Fibroblast of lung (primary cell): ENCODE measurements around the gene CERCAM. TPM values are rescaled to one million over a fixed set of nuclear protein-coding genes. Genes with fewer than 3 reads are reported as not detected.

Experiments used
- DNase-seq, 2 donors: peaks; one replicate each; pipeline versions ENCODE4 v3.0.0 to v3.0.0-alpha.2; 2010; ENCODE audit warnings: low read depth in 2 of 2
- H2AFZ ChIP-seq: 2 replicates; pipeline ENCODE4 v1.5.1; 2012; ENCODE audit warnings: low read length, control low read depth, inconsistent platforms
- H3K27ac ChIP-seq: 2 replicates; pipeline ENCODE4 v1.5.1; 2011; ENCODE audit warnings: low read length, control low read depth; ENCODE audit not compliant: insufficient read depth
- H3K27me3 ChIP-seq: 2 replicates; pipeline ENCODE4 v1.5.1; 2011; ENCODE audit warnings: mild to moderate bottlenecking, low read length; ENCODE audit not compliant: control insufficient read depth, insufficient read depth
- H3K36me3 ChIP-seq: 2 replicates; pipeline ENCODE4 v1.5.1; 2011; ENCODE audit warnings: low read length; ENCODE audit not compliant: control insufficient read depth, insufficient read depth
- H3K4me1 ChIP-seq: 2 replicates; pipeline ENCODE4 v1.5.1; 2011; ENCODE audit warnings: low read length; ENCODE audit not compliant: control insufficient read depth, insufficient read depth; ENCODE audit errors: extremely low read depth
- H3K4me2 ChIP-seq: 2 replicates; pipeline ENCODE4 v1.5.1; 2011; ENCODE audit warnings: low read length, control low read depth; ENCODE audit not compliant: insufficient read depth; ENCODE audit errors: extremely low read depth
- H3K4me3 ChIP-seq, 4 experiments: fragments of 200-600 bp in 1 of 4; sonication (generic) in 1 of 4; replicated peaks in 1 of 4; 2 replicates each; pipeline ENCODE4 v1.5.1; 2011 to 2016; ENCODE audit warnings: low read length in 4 of 4, low read depth in 3 of 4, mild to moderate bottlenecking in 3 of 4, control low read depth in 2 of 4, inconsistent platforms in 1 of 4, mixed read lengths in 1 of 4; ENCODE audit not compliant: insufficient read depth in 1 of 4; ENCODE audit errors: control extremely low read depth in 1 of 4
- H3K79me2 ChIP-seq: 2 replicates; pipeline ENCODE4 v1.5.1; 2012; ENCODE audit warnings: mild to moderate bottlenecking, low read length, inconsistent platforms; ENCODE audit not compliant: control insufficient read depth, insufficient read depth
- H3K9ac ChIP-seq: 2 replicates; pipeline ENCODE4 v1.5.1; 2011; ENCODE audit warnings: mild to moderate bottlenecking, low read length, control low read depth; ENCODE audit not compliant: insufficient read depth
- H3K9me3 ChIP-seq: 2 replicates; pipeline ENCODE4 v1.5.1; 2012; ENCODE audit warnings: low read depth, low read length; ENCODE audit not compliant: control insufficient read depth, insufficient read depth
- H4K20me1 ChIP-seq: 2 replicates; pipeline ENCODE4 v1.5.1; 2011; ENCODE audit warnings: low read length; ENCODE audit not compliant: control insufficient read depth, insufficient read depth; ENCODE audit errors: extremely low read depth
- CTCF ChIP-seq, 2 donors: IDR thresholded peaks in 1 of 2; conservative IDR thresholded peaks in 1 of 2; 1 replicate in 1 of 2; 2 replicates in 1 of 2; pipeline ENCODE4 v1.5.1; 2011 to 2012; ENCODE audit warnings: low read length in 2 of 2, control low read depth in 1 of 2, inconsistent platforms in 1 of 2, low read depth in 1 of 2, mild to moderate bottlenecking in 1 of 2
- EZH2 ChIP-seq: IDR thresholded peaks from 2 replicates; pipeline ENCODE4 v1.5.1; 2012; ENCODE audit warnings: low read length, control low read depth, mild to moderate bottlenecking; ENCODE audit errors: missing control alignments
- polyA plus RNA-seq, 2 donors: library from polyadenylated mRNA; depleted of rRNA in 1 of 2; stranded (reverse) in 1 of 2; unstranded in 1 of 2; fragments of >200 nt; gene quantifications; 2 replicates each; pipeline ENCODE4 v1.2.1, GENCODE V29; 2011 to 2012; ENCODE audit warnings: missing spikeins in 1 of 2
- total RNA-seq: library from RNA; depleted of rRNA; stranded (reverse); fragments of >200 nt; gene quantifications from 2 replicates; pipeline ENCODE4 v1.2.1, GENCODE V29; 2014

CERCAM gene
- total and polyA plus RNA-seq, 2 donors (not counting 1 experiment from before 2014, with no cell fraction given): 64.2 to 90.5 TPM

- H3K27ac ChIP-seq: no peak overlapping the region
- no peaks in the 10 kb centered on the region for H3K9me3 ChIP-seq
- no peak overlapping the region for H3K4me2 ChIP-seq
- no peaks in the 10 kb centered on the region for H3K79me2 ChIP-seq
- H3K9ac ChIP-seq: no peak overlapping the region
- no peaks in the 10 kb centered on the region for H3K27me3 ChIP-seq
- H3K4me1 ChIP-seq: no peaks in the 10 kb centered on the region
- H3K36me3 ChIP-seq: peaks cover 4% of the 10 kb centered on the region
- no peak for TF ChIP-seq CTCF (conservative IDR thresholded peaks at IDR 0.05 in 1 of 2, IDR thresholded peaks at IDR 0.05 in 1 of 2; ENCODE audit: low read depth in 1 of 2, low read length in 2 of 2)
- TF ChIP-seq EZH2: no peak
- H4K20me1 ChIP-seq: no peaks in the 10 kb centered on the region
- H3K4me3 ChIP-seq: no peak overlapping the region
- no peak for DNase-seq
- H2AFZ ChIP-seq: no peak overlapping the region
Observed at GRCh38 chr9:128486201-128486600, 65.5 kb downstream of the CERCAM start.

Other genes starting within 250 kb of the CERCAM start
- 21.3 and 27.2 TPM in 2 replicates for gene CIZ1, start 229.3 kb upstream of the CERCAM start, total RNA-seq
- gene CIZ1, start 229.3 kb upstream of the CERCAM start, polyA plus RNA-seq: 26.1 and 48.4 TPM in 2 replicates
- gene DNM1, start 217.5 kb upstream of the CERCAM start, total RNA-seq: 11.8 and 30.4 TPM in 2 replicates
- gene DNM1, start 217.5 kb upstream of the CERCAM start, polyA plus RNA-seq: 3.7 and 11.6 TPM in 2 replicates
- gene GOLGA2, start 144.8 kb upstream of the CERCAM start, total RNA-seq: 96.0 and 118 TPM in 2 replicates
- 107 and 126 TPM in 2 replicates for gene GOLGA2, start 144.8 kb upstream of the CERCAM start, polyA plus RNA-seq
- 35.4 and 35.7 TPM in 2 replicates for gene SWI5, start 144.6 kb upstream of the CERCAM start, total RNA-seq
- gene SWI5, start 144.6 kb upstream of the CERCAM start, polyA plus RNA-seq: 46.7 and 62.6 TPM in 2 replicates
- 18.7 and 22.6 TPM in 2 replicates for gene TRUB2, start 98.4 kb upstream of the CERCAM start, total RNA-seq
- gene TRUB2, start 98.4 kb upstream of the CERCAM start, polyA plus RNA-seq: 10.4 and 13.7 TPM in 2 replicates
- 11.2 and 12.6 TPM in 2 replicates for gene COQ4, start 98.0 kb upstream of the CERCAM start, total RNA-seq
- gene COQ4, start 98.0 kb upstream of the CERCAM start, polyA plus RNA-seq: 18.3 and 18.7 TPM in 2 replicates
- gene SLC27A4, start 80.3 kb upstream of the CERCAM start, total RNA-seq: 11.7 and 11.8 TPM in 2 replicates
- gene SLC27A4, start 80.3 kb upstream of the CERCAM start, polyA plus RNA-seq: 10.3 and 13.3 TPM in 2 replicates
- gene URM1, start 49.5 kb upstream of the CERCAM start, total RNA-seq: 23.6 and 28.6 TPM in 2 replicates
- 35.3 and 43.3 TPM in 2 replicates for gene URM1, start 49.5 kb upstream of the CERCAM start, polyA plus RNA-seq
- 17.7 and 20.6 TPM in 2 replicates for gene ODF2, start 35.1 kb downstream of the CERCAM start, total RNA-seq
- gene ODF2, start 35.1 kb downstream of the CERCAM start, polyA plus RNA-seq: 10.2 and 16.7 TPM in 2 replicates
- 22.1 and 23.6 TPM in 2 replicates for gene GLE1, start 83.9 kb downstream of the CERCAM start, total RNA-seq
- gene GLE1, start 83.9 kb downstream of the CERCAM start, polyA plus RNA-seq: 14.7 and 26.7 TPM in 2 replicates
- 229 and 518 TPM in 2 replicates for gene SPTAN1, start 131.7 kb downstream of the CERCAM start, total RNA-seq
- 189 and 207 TPM in 2 replicates for gene SPTAN1, start 131.7 kb downstream of the CERCAM start, polyA plus RNA-seq
- 35.7 and 41.5 TPM in 2 replicates for gene DYNC2I2, start 236.0 kb downstream of the CERCAM start, total RNA-seq
- gene DYNC2I2, start 236.0 kb downstream of the CERCAM start, polyA plus RNA-seq: 13.2 and 26.1 TPM in 2 replicates